ENCODE measurements around the gene SIT1.
A peak's percentile ranks its signal among the peaks of the same experiment; 100 is the strongest.

The SIT1 gene

DNA sequence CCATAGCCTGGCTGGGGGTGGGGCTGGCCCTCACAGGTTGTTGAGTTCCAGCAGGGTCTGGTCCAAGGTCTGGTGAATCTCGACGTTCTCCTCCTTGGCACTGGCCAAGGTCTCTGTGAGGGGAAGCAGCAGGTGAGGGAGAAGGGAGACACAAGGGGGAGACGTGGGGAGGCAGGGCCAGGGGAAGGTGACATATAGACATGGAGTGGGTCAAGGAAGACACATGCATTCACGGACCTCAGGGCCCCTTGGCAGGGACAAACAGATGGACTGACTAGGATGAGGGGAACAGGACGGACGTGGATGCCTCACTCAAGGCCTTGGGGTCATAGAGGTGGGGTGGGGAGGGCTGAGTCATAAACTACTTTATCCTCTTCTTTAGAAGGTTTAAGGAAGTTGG is 31.3 kb upstream of the SIT1 start:
- no peak for DNase-seq

GRCh38 chr9:35681341-35682002 is 30.7 kb upstream of the SIT1 start:
- no peak for DNase-seq

- no peak for DNase-seq
These were observed 29.8 kb upstream of the SIT1 start for GRCh38 chr9:35680331-35681105.

DNA sequence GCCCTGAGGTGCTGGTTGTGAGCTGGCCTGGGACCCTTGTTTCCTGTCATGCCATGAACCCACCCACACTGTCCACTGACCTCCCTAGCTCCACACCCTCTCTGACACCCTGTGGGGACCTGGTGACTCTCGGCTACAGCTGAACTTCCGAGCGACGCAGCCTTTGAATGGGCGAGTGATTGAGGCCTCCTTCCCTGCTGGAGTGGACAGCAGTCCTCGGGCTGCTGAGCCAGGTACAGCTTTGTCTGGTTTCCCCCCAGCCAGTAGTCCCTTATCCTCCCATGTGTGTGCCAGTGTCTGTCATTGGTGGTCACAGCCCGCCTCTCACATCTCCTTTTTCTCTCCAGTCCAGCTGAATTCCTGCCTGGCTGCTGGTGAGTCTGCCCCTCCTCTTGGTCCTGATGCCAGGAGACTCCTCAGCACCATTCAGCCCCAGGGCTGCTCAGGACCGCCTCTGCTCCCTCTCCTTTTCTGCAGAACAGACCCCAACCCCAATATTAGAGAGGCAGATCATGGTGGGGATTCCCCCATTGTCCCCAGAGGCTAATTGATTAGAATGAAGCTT is 29.1 kb upstream of the SIT1 start:
- DNase-seq, result no peak

GRCh38 chr9:35679091-35679490 is 28.4 kb upstream of the SIT1 start:
- DNase-seq, result no peak

GRCh38 chr9:35675732-35676392 is 25.1 kb upstream of the SIT1 start:
- DNase-seq, result no peak

DNA sequence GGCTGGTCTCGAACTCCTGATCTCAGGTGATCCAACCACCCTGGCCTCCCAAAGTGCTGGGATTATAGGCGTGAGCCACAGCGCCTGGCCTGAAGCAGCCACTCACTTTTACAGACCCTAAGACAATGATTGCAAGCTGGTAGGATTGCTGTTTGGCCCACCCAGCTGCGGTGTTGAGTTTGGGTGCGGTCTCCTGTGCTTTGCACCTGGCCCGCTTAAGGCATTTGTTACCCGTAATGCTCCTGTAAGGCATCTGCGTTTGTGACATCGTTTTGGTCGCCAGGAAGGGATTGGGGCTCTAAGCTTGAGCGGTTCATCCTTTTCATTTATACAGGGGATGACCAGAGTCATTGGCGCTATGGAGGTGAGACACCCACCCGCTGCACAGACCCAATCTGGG is 24.5 kb upstream of the SIT1 start:
- no peak for DNase-seq

DNA sequence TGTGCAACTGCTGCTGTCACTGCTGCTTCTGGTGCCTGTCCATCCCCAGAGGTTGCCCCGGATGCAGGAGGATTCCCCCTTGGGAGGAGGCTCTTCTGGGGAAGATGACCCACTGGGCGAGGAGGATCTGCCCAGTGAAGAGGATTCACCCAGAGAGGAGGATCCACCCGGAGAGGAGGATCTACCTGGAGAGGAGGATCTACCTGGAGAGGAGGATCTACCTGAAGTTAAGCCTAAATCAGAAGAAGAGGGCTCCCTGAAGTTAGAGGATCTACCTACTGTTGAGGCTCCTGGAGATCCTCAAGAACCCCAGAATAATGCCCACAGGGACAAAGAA is 23.3 kb upstream of the SIT1 start:
- no peak for DNase-seq

DNA sequence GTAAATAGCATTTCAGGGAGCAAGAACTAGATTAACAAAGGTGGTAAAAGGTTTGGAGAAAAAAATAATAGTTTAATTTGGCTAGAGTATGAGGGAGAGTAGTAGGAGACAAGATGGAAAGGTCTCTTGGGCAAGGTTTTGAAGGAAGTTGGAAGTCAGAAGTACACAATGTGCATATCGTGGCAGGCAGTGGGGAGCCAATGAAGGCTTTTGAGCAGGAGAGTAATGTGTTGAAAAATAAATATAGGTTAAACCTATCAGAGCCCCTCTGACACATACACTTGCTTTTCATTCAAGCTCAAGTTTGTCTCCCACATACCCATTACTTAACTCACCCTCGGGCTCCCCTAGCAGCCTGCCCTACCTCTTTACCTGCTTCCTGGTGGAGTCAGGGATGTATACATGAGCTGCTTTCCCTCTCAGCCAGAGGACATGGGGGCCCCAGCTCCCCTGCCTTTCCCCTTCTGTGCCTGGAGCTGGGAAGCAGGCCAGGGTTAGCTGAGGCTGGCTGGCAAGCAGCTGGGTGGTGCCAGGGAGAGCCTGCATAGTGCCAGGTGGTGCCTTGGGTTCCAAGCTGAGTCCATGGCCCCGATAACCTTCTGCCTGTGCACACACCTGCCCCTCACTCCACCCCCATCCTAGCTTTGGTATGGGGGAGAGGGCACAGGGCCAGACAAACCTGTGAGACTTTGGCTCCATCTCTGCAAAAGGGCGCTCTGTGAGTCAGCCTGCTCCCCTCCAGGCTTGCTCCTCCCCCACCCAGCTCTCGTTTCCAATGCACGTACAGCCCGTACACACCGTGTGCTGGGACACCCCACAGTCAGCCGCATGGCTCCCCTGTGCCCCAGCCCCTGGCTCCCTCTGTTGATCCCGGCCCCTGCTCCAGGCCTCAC is 22.6 kb upstream of the SIT1 start, which contains the start of gene CA9:
TSS of gene CA9 (plus strand) at position 797 of the 893 bp plus-strand sequence. CDS start at position 829, 32 bp downstream.
- no peak for DNase-seq

- no peak for DNase-seq
These were observed 18.8 kb upstream of the SIT1 start for GRCh38 chr9:35669331-35670145.

GRCh38 chr9:35667939-35668338 is 17.2 kb upstream of the SIT1 start:
- DNase-seq, result no peak

GRCh38 chr9:35666549-35666948 is 15.8 kb upstream of the SIT1 start:
- DNase-seq, result no peak

DNA sequence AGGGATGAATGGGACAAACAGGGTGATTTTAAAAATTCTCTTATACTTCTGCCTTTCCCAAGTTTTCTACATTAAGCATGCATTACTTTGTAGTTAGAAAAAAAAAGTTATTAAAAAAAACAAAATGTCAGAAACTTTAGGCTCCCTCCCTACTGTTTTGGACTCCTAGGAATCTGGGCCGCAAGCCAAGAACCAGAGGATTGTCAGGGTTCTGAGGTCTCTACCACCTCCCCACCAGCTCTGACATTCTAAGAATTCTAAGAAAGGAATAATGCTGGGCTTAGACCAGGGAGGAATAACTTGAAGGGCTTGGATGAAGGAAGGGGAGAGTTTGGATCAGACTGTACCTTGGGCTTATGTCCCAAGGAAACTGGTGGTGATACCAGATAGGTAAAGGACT is 15.3 kb upstream of the SIT1 start:
- no peak for DNase-seq

DNA sequence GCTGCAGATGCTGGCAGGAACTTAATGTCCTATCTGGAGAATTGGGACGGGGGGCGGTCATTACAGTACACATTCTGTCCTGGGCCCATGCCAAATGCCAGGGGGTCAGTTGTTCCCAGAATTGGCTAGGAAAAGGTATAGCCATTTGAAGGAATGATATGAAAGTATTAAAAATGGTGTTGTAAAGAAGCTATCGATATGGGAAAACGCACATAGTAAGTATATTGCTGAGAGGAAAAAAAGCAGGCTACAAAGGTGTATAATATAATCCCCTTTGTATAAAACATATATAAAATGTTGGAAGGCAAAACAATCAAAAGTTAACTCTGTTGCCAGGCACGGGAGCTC is 14.7 kb upstream of the SIT1 start:
- DNase-seq, result no peak

DNA sequence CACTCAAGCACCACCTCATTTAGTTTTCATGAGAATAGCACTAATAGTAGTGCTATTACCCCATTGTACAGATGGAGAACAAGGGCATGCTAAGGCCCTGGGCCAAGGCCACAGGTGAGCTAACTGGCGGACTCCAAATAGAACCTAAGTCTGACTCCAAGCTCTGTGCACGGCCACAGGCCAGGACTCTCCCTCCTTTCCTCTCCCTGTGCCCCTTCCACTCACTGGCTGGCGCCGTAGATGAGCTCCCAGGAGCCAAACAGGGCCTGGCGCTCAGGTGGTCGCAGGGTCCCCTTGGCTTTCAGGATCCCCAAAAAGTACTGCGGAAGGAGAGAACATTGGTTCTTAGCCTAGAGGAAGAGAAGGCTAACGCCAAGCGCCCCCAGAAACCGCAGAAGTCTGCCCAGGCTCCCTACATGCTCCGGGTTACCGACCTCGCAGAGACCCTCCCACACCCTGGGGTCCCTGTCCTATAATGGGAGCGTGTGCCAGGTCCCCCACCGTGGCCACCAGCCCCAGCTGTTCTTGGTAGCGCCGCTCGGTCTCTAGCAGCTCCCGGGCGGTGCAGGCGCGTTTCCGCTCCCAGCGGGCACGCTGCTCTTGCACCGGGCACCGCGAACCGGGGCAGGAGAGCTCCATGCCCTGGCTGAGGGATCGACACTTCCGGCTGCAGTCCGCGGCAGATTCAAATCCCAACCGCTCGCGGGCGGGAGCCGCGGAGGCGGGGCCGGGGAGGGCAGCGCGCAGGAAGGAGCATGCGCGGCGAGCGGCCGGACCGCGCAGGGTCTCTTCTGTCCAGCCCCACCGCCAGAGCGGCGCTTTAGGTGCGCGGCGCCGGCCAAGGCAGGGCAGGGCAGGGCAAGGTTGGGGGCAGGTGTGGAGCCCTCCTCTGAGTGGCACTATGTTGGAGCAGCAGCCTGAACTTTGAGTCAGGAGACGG is 14.1 kb upstream of the SIT1 start, which contains the start of gene ARHGEF39:
TSS of gene ARHGEF39 (minus strand) at position 665 of the 940 bp plus-strand sequence. CDS start at position 639, 26 bp downstream.
- peak; percentile 68 for DNase-seq

GRCh38 chr9:35662437-35662836 is 11.7 kb upstream of the SIT1 start:
- no peak for DNase-seq

- peak; percentile 73 for DNase-seq
These were observed 11.1 kb upstream of the SIT1 start for GRCh38 chr9:35661756-35662350.

DNA sequence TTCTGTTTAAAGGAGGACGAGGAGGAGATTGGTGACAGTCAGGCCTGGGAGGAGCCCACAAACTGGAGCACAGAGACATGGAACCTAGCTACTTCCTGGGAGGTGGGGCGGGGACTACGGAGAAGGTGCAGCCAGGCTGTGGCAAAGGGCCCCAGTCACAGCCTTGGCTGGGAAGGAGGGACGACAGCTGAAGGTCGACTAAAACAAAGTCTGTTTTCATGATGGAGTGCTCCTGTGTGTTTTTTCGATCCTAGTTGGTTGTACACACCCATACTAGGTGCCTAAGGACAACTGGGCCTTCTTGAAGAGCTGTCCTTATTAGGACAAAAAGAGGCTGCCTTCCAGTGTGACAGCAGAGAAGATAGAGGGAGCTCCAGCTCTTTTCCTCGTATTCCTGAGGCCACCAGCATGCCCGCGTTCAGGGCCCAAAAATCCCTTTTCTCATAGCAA is 10.3 kb upstream of the SIT1 start:
- no peak for DNase-seq

GRCh38 chr9:35659340-35659739 is 8.6 kb upstream of the SIT1 start:
- DNase-seq, result no peak

DNA sequence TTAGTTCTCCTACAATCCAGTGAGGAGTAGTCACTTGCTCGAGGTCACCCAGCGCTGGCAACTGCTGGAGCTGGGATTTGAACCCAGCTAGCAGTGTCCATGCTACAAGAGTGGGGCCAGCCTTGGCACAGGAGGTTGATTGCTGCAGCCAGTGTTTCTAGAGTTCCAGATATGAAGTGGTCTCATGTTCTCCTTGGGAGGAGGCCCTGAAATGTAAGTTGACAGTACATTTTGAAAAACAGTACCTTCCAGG is 8.2 kb upstream of the SIT1 start:
- no peak for DNase-seq

All from central memory CD4-positive, alpha-beta T cell (primary cell).